ENCODE measurements around the gene SPPL3.

GRCh38 chr12:120847814-120848213, 56.3 kb downstream of the SPPL3 start:
- TF ChIP-seq PATZ1 (CRISPR knock-in tag; IDR thresholded peaks at IDR 0.05; ENCODE audit: borderline replicate concordance) = no peak
- no peak for TF ChIP-seq ZC3H10 (CRISPR knock-in tag; IDR thresholded peaks at IDR 0.05)
- no peak for TF ChIP-seq ZFP3 (CRISPR knock-in tag; IDR thresholded peaks at IDR 0.05)
- TF ChIP-seq ZNF8 (CRISPR knock-in tag; IDR thresholded peaks at IDR 0.05) = no peak
- no peak for TF ChIP-seq ISL1 (CRISPR knock-in tag; IDR thresholded peaks at IDR 0.05)
- no peak for TF ChIP-seq TOX (CRISPR knock-in tag; IDR thresholded peaks at IDR 0.05; ENCODE audit: borderline replicate concordance)
- TF ChIP-seq CREB5 (CRISPR knock-in tag; IDR thresholded peaks at IDR 0.05; ENCODE audit: low read depth) = no peak

Measured in SK-N-SH treated with all-trans-retinoic acid at 6 μM for 48 hours (cell line).